HG03175 (cell line): ENCODE measurements around the gene HTT.
"Not testable (repeated sequence)": the region's sequence is repeated elsewhere in the genome, so short reads cannot be mapped to it uniquely, and the experiment has no call there.

ENCODE experiments used
- ATAC-seq: cut with Tn5 transposase; IDR thresholded peaks from one replicate; pipeline ENCODE4 v1.9.1; 2021; ENCODE audit warnings: mild to moderate bottlenecking, moderate library complexity; ENCODE audit not compliant: unreplicated experiment

The HTT gene

GRCh38 chr4:3158841-3159240, 84.4 kb downstream of the HTT start:
- no peak for ATAC-seq

GRCh38 chr4:3160438-3160837, 86.0 kb downstream of the HTT start:
- ATAC-seq: no peak

- not testable (repeated sequence) for ATAC-seq
Measured at GRCh38 chr4:3161044-3161443, 86.6 kb downstream of the HTT start.

GRCh38 chr4:3166434-3166833, 92.0 kb downstream of the HTT start:
- not testable (repeated sequence) for ATAC-seq

DNA sequence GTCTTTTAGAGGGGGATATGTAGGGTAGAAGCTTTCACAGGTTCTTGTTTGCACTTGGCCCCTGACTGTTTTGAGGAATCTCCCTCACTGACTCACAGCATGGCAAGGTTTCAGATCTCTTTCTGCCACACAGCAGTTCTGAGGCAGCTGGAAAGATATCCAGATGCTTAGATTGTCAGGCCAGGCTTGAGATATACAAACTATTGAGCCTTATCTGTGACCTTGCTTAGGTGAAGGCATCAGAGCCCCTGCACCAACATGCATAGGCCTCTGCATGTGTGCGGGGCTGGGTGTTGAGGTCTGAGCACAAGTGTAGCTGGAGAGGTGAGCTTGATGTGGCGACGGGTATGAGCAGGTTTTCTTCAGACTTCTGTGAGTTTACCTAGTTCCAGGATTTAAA, 93.5 kb downstream of the HTT start:
- no peak for ATAC-seq

DNA sequence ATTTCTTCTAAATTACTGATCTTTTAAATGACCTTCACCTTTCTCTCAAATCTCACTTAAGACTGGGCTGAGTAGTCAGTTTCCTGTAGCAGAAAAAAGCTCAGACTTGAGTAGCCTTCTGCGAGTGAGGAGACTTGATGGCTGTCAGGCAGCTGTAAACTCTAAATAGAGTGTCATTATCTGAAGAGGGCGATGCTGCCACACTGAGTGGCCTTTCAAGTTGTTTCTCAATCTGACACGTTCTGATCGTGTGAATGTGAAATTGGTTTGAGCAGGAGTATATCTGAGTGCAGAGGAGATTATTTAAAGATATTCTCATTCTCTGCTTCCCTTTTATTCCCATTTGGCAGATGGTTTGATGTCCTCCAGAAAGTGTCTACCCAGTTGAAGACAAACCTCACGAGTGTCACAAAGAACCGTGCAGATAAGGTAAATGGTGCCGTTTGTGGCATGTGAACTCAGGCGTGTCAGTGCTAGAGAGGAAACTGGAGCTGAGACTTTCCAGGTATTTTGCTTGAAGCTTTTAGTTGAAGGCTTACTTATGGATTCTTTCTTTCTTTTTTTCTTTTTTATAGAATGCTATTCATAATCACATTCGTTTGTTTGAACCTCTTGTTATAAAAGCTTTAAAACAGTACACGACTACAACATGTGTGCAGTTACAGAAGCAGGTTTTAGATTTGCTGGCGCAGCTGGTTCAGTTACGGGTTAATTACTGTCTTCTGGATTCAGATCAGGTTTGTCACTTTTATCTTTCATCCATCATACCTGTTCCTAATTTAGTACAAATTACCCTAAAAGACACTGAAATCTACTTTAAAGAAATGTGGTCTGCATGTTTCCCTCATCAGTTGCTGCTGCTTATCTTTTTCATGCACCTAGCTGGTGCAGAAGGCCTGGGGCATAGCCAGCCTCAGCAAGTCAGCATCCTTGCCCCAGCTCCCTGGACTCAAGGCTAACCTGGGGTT, 100.2 kb downstream of the HTT start:
- ATAC-seq: no peak

DNA sequence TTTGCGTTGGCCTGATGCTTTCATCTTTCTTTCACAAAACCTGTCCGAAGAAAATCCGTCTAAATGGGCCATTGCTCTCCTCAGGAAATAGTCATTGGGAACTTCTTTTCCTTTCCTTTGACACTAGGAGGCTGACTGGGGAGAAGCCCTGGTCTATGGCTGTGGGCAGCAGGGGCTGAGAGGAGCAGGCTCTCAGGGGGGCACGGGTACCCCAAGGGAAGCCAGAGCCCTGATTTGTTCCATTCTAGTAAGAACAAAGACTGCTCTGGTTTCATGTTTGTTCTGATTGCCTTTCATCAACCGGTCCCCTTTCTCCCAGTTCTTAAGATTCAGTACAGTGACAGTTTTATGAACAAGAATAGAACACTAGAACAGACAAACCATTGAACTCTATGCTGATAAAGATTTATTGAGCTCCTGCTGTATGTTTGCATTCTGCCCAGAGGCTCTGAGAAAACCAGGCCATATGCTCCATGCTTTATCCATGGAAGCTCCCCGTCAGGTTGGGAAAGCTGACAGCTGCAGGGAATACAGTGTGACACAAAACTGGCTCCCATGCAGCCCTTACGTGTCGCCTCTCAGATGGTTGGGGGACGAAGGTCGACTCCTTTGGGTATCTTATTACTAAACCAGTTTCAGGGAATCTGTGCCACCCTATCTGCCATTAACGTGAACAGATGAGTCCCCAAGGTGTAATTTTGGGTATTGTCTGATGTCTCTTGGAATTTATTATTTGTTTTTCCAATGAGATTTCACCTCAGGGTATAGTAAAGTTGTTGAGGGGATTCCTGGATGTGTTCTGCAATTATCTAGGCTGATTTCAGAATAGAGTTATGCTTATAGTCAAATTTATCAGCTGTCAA, 102.1 kb downstream of the HTT start:
- no peak for ATAC-seq

GRCh38 chr4:3177426-3177825, 102.9 kb downstream of the HTT start:
- no peak for ATAC-seq

GRCh38 chr4:3177905-3178304, 103.4 kb downstream of the HTT start:
- no peak for ATAC-seq

GRCh38 chr4:3178351-3178750, 103.9 kb downstream of the HTT start:
- ATAC-seq: no peak

GRCh38 chr4:3179126-3179706, 104.7 kb downstream of the HTT start:
- ATAC-seq: no peak

DNA sequence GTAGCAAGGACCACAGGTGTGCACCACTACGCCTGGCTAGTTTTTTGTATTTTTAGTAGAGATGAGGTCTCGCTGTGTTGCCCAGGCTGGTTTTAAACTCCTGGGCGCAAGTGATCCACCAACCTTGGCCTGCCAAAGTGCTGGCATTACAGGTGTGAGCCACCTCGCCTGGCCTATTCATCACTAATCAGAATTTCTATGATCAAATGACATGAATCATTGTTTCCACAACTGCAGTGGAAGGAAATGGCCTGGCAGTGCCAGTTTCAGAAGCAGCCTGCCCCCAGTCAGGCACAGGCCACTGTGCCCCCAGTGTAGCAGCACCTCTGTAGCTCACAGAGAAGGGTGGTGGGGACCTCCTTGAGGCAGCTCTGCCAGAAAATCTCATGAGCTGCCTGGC, 108.5 kb downstream of the HTT start:
- no peak for ATAC-seq

GRCh38 chr4:3184725-3185124, 110.2 kb downstream of the HTT start:
- no peak for ATAC-seq

DNA sequence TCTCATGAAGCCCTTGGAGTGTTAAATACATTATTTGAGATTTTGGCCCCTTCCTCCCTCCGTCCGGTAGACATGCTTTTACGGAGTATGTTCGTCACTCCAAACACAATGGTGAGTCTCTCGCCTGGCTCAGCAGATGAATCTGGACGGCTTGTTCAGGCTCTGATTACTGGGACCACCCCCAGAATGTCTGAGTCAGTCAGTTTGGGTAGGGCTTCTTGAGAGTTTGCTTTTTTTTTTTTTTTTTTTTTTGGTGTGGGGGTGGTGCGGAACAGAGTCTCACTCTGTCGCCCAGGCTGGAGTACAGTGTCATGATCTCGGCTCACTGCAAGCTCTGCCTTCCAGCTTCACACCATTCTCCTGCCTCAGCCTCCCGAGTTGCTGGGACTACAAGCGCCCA, 112.1 kb downstream of the HTT start:
- ATAC-seq: no peak

DNA sequence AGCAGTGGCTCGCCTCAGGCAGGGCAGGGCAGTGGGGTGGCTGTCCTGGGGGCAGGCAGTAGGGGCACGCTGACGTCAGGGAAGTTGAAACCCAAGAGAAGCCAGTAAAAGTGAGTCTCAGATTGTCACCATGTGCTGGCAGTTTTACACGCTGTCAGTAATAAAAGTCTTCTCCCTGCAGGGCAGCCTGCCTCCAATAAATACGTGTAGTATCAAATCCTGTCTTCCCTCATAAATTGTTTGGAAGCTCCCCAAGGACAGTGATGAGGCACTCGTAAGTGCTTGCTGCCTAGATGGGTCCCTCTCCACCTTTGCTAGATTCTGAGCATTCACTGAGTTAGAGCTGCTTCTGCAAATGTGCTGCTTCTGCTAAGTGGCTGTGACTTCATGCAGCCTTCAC, 113.6 kb downstream of the HTT start:
- no peak for ATAC-seq

GRCh38 chr4:3189459-3189858, 115.0 kb downstream of the HTT start:
- no peak for ATAC-seq

DNA sequence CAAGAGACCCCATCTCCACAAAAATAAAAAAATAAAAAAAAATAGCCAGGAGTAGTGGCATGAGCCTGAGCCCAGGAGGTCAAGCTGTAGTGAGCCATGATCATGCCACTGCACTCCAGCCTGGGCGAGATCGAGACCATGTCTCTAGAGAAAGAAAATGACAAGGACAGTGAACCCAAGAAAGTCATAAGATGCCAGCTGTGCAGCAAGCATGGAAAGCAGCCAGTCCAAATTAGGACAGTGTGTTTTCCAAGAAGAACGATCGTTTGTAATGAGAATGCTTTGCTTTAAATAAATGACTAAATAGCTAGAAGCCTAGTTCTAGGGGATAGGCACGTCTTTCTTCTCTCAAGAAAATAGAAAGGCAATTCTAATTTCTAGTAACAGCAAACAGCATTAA, 116.1 kb downstream of the HTT start:
- ATAC-seq: no peak

DNA sequence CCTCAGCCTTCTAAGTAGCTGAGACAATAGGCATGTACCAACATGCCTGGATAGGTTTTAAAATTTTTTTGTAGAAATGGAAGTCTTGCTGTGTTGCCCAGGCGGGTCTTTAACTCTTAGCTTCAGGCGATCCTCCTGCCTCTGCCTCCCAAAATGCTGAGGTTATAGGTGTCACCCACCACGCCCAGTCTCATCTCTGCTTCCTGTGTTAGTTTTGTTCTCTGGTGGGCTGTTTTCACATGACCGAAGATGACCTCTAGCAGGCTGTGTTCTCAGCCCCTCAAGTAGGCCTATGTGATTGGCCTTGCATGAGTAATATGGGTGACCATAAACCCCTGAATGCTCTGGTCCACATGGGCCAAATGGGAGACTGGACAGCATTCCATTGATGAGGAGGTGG, 117.7 kb downstream of the HTT start:
- ATAC-seq: peak; percentile 43

DNA sequence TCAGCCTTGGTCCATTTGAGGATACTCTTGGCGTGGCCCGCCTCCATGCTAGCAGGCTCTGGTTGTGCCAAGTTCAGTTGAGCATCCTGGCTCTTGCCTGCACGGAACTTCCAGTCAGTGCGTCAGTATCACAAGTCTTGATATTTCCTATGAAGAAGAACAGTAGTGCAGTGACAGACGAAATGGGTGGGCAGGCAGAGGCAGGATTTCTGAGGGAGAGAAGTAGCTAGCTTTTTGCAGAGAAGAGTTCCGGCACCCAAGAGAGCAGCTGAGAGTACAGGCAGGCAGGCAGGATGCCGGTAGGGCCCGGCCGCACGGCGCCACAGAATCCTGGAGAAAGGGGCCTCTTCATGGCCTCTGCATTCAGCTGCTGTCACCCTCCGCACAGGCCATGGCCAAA, 118.3 kb downstream of the HTT start:
- no peak for ATAC-seq

- no peak for ATAC-seq
Measured at GRCh38 chr4:3193531-3194203, 119.2 kb downstream of the HTT start.
